HG03064 (cell line): Measurements from ENCODE around the gene PMP22.

ENCODE experiments used
- ATAC-seq: cut with Tn5 transposase; IDR thresholded peaks from one replicate; pipeline ENCODE4 v1.9.1; 2021; ENCODE audit warnings: low read depth; ENCODE audit not compliant: unreplicated experiment

Gene PMP22

DNA sequence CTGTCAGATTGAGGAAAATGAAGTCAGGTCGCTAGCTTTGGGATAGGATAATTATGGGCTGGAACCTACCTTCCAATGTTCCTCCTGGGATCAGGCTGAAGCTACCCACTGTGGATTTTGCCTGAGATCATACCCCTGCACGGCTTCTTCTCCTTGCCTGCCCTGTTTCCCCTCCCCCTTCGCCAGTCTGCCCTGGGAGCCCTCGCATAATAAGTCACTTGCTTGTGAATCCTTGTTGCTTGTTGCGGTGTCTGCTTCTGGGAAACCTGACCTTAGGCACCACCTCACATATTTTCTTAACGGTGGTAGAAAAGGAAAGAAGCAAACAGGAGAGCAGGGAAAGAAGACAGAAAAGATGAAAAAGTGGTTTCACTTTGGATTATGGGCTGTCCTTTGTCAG lies 13.3 kb upstream of the PMP22 start:
- no peak for ATAC-seq

DNA sequence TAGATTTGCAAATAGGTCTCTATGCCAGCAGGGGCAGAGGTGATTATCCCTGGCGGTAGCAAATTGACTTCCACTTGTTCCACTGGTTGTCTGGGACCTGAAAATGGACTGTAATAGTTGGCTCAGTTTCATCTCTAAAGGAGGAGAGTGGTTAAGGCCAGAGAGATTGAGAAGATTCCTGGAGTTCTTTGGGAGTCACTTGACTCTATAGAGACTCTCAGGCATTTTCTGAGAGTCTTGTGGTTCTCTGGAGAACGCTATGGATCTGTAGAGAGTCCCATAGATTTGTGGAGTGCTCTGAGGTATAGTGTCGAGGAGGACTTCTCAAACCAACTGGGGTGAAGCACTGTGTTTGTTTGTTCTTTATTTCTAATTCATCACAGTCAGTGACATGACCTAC lies 8.9 kb upstream of the PMP22 start:
- ATAC-seq: no peak

DNA sequence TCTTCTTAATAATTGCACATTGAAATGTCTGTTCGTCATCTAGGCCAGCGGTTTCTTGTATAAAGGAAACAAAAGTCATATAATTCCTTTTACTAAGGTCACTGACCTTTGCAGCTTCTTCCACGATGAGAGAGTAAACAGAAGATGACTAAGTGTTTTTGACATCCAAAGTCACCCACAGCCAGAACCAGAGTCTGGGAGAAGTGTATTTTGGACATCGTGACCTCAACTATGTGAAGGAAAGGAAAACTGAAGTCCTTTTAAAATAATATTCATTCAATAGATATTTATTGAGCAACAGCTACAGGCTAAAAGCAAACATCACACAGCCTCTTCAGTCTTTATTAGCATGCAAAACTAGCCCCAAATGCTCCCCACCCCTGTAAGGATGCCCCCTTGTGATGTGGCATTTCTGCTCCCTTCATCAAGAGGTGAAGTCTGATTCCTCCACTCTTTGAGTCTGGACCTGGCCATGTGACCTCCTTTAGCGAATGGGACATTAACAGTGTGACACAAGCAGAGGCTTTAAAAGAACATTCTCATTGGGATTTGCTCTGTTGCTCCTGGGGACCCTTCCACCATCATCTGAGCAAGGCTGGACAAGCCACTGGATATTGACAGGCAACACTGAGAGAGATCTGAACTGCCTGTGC lies 8.1 kb upstream of the PMP22 start:
- no peak for ATAC-seq

DNA sequence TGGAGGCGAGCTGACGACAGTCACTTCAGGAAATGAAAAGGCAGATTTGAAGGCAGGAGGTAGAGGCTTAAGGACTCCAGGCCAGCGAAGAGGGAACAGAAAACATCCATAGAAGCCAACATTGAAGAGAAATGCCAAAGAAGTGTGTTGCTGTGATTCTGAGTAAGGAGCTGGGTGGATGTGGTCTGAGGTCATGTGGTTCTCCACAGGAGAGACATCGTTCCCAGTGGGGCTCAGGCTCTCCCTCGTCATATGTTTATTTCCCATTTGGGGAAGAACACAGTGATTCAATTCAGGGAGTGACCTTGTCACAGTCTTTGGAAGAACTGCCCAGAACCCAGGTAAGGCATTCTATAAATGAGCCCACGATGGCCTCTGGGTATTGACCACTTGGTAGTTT lies 6.6 kb upstream of the PMP22 start:
- no peak for ATAC-seq

DNA sequence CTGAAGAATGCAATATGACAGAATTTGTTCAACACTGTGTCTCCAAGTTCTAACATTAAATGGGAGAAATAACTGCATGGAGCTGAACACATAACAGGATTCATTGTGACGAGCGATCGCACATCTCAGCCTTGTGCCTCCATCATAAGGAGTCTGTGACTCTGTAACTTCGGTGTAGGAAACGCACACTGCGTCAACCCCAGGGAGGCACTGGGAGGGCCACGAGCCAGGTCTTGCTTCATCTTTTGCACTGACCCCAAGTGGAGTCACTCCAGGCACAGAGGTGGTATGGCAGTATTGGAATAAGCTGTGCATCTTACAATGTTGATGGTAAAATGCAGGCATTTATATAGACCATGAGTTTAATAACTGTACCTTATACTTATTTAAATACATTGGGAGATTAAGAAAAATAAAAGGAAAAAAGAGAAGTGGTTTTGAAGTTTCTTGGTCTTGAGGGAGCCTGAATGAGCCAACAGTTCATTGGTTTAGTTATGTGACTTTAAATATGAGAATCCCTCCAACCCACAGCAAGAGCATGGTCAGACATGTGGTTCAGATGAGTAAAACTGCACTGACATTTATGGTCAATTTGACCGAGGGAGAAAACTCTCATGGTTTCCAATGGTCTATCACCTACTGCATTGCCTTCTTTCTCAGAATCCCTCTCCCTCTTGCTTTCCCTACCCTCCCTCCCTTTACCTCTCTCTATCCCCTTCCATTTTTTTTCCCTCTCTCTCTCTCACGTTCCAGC lies 5.7 kb upstream of the PMP22 start:
- ATAC-seq: no peak

DNA sequence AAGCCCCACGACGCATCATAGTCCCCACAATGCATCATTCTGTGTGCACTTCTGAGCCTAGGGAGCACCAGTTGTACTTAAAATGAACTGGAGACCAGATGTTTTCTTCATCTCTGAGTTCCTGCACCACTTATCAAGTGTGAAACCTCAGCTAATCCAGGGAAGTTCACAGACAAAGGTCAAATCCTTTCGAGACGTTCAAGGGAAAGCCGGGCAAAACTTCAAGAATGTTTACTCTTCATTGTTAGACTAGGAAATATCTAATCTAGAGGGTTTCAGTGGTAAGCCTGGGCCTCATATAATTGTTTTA lies 4.6 kb upstream of the PMP22 start:
- no peak for ATAC-seq

DNA sequence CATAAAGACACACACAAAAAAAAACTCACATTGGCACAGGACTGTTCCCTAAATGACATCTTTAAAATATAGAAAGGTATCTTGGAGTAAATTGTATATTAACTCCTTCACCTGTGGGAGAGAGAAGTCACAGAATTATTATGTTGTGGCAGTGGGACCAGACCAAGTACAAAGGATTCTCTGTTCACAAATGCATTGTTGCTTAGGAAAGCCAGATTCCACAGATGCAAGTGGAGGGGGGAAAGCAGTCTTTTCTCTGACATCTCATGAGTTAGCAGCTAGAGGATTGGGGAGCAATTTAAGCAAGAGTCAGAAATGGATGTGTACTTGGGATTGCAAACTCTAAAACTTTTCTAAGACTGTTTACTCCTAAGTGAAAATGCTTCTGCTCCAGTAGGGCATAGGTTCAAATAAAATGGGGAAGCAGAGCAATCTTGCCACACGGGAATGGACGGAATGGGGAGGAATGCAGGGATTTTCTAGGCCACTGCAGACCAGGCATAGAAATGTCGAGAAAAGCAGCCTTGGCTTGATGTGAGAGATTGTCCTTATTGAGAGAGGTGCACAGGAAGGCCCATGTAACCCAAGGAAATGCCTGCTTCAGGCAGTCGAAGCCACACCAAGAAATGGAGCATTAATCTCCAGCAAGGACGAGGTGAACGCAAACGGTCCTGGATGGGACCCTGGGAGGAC lies 4.1 kb upstream of the PMP22 start:
- ATAC-seq: no peak

DNA sequence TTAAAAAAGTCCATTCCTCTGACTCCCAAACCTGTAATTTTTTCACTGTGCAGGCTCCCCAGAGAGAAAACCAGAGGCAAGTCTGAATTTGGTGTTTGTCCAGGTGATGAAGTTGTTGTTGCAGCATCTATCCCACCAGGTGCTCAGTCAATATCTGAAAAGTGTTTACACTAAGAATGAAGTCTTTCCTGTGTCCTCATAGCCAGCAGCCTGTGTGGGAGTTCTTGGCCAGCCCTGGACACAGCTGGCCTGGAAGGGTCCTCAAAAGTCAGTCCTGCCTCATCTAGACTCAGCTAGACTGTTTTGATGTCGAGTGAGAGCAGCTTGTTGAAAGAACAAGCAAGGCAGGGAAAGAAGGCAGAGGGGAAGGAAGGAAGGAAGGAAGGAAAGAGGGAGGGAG lies 3.3 kb upstream of the PMP22 start:
- no peak for ATAC-seq

DNA sequence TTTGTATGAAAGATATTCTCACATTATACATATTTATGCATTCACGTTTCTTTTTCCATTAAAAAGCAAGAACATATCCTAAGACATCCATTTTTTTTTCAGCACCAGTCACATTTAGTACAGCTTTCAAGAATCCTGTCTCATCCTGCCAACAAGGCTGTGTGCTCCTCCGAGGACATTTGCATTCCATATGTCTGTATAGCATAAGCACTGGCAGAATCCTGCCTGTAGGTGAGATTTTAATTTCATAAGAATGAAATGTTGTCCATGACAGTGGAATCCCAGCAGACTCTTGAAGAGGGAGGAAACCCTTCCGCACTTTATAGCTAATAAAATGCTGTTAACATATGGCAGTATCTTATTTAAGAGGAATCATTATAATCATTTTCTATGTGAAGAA lies 2.9 kb upstream of the PMP22 start:
- no peak for ATAC-seq

DNA sequence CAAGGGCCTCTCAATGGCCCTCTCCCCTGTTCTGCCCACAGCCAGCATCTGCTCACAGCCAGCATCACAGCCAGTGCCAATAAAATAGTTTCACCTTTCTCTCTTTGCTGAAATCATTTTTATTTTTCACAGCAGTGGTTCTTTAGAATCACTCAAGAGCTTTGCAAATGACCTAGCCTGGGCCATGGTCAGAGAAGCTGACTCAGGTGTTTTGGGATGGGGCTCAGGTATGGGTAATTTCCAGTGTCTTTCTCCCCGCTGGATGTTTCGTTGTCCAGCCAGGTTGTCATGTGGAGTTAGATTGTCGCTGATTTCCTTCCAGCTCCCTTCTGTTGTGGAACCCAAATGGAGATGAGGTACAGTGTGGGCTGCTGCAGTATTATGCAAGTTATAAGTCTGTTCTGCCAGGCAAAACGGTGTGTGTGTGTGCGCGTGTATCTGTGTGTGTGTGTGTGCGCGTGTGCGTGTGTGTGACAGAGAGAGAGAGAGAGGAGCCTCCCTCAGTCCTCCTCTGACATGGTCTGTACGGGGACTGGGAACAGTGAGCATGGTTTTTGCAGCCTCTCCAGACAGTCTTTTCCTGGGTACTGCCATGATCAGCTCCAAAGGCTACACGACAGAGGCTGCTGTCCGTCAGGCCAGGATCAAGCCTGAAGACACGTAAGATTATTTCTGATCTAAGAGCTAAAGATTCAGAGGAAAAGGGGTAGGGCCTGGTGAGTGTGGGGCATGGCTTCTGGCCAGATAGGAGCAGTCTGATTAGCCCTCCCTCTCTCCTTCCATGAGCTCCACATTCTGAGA lies 1.4 kb upstream of the PMP22 start:
- no peak for ATAC-seq

DNA sequence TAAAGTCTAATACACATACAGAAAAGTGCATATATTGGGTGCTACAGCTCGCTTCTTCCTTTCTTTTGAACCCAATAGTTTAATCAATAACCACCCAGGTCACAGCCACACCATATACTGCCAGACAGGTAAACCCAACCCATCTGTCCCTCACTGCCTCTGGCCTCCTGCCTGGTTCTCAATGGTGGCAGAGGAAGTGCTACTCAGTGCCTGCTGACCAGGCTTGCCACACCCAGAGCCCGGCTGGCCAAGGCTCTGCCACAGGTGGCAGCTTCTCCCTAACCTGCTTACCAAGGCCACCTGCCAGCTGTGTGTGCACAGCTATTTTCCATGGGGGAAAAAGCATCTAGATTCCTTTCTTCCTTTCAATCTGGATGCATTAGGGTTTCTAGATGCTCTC lies 584 bp downstream of the PMP22 start:
- no peak for ATAC-seq

DNA sequence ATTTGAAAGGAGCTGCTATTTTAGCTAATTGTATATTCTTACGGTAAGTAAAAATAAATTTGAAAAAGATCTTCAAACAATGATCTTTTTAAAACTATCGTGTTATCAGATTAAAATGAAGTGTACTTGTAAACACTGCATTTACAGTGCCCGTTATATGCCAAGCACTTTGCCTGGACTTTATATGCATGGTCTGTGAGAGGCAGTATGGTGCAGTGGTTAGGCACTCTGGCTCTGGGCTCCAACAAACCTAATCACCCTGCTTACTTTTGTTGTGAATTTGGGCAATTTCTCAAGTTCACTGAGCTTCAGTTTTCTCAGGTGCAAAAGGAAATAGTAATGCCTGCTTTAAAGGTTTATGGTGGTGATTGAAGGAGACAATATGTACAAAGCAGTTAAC lies 1.4 kb downstream of the PMP22 start:
- no peak for ATAC-seq

DNA sequence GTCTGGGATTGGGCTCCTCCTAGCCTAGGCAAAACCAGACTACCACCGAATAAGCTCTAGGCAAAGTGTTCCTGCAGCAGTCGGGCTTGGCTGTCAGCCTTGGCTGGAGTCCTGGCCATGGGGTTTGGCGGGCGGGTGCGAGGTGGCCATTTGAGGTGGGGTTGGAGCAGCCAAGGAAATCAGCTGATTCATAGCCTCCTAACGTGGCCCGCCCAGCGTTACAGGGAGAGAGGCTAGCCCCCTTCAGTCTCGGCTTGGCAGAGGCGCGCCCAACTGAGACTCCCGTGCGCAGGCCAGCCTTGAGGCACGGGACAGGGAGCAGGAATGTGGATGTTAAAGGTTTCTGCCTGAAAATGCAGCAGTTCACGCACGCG lies 1.9 kb downstream of the PMP22 start:
- ATAC-seq: no peak

DNA sequence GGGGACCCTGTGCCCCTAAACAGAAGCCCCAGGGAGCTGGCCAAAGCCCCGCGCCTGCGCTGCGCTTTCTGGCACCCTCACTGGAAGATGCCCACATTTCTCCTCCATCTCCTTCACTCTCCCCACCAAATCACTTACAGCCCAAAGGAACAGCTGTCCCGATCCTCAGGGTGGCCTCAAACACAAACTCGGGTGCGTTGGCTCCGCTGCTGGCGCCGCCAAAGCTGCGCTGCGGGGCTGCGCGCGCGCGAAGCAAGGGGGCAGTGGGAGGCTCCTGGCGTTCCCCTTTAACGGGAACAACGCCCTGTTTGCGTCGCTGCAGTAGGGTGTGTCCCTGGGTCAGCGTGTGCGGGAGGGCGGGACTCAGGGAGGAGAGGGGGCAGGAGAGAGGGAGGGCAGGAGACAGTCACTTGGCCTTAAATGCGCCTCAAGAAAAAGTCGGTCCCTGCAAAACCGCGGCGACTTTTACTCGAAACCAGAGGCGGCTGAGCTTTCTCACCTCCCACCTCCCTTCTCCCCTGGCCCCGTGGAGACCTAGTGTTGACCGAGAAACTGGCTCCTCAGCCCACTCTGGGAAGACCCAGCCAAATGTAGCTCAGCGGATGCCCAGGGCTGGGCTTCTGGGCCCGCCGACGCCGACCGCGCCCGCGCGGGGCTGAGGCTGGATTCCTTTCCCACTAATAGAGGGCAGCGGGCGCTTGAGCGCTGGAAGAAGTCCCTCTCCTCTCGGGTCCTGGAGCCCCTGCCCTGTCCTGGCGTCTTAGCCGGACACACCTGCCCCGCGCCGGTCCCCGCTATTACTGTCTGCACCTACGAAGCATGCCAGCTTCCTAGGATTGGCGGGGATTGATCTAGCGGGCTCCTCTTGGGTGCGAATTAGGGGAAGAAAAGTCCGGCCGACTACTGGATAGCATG lies 2.6 kb downstream of the PMP22 start:
- ATAC-seq: no peak

DNA sequence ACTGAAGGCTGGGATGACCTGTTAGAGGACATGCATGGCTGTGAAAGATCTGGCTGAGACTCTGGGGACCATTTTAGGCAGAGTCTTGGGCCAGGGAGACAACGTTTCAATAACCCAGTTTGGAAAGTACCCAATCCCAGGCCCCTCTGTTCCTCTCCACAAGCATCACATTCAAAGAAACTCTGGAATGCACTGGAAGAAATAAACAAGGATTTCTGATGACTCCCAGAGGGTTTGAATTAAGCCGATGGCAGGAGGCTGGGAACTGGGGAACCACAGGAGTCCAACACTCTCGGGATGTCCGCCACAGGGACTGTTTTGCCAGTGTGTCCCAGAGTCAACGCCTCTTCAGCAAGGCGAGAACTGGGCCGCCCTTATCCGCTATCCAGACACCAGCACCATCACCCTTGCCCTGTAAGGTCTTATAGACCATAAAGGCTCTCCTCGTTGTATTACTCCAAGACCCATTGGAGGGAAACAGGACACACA lies 3.3 kb downstream of the PMP22 start:
- no peak for ATAC-seq

DNA sequence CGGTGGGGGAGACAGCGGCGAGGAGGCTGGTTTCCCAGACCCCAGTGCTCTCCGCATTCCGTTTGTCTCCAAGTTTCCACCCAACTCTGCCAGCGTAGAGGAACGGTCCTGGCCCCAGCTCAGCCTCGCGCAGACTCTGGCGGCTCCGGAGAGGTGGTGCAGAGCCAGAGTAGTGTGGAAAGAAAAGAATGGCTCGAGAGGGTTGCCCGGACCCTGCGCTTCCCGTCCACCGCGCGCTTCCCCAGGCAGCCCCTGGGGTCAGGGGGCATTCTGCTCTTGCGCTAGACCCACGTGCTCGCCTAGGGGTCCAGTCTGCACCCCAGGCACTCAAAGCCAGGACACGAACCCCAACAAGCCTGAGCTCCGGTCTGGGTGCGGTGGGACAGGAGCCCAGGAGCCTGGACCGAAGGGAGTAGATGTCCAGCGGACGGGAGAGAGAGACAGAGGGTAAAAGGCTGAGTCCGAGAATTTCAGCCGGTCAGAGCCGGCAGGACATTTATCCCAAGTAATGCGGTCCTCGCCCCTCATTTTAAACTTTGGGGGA lies 3.8 kb downstream of the PMP22 start:
- ATAC-seq: no peak

DNA sequence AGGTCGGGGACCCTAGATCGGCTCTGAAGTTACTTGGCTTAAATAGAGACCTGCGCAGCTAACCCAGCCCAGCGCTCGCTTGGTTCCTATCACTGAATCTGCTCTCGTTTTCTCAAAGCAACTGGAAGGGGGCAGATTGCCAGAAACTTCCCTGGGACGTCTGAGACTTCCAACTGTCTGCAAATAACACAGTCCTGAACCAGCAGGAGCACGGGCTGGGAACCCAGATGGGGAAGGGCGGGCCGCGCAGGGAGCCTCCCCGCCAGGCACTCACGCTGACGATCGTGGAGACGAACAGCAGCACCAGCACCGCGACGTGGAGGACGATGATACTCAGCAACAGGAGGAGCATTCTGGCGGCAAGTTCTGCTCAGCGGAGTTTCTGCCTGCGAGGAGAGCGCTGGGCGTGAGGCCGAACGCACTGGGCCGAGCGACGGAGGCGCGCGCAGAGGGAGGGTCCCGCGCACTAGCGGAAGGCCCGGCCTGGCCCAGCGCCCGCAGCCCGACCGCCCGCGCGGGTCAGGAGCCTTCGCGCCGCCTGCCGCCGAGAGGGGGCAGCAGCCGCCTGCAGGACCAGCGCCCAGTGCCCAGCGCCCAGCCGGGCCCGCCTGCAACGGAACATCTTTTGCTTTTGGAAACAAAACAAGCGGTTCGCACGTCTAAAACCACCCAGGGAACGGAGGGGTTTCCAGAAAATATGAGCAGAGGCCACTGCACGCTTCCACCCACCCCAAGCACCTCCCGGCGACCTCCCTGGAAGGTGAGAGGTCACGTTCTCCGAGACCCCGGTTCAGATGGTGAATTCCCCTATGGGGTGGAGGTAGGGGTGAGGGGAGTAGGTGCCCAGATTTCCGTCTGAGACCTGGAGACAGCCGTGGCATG lies 4.5 kb downstream of the PMP22 start:
- ATAC-seq: no peak

DNA sequence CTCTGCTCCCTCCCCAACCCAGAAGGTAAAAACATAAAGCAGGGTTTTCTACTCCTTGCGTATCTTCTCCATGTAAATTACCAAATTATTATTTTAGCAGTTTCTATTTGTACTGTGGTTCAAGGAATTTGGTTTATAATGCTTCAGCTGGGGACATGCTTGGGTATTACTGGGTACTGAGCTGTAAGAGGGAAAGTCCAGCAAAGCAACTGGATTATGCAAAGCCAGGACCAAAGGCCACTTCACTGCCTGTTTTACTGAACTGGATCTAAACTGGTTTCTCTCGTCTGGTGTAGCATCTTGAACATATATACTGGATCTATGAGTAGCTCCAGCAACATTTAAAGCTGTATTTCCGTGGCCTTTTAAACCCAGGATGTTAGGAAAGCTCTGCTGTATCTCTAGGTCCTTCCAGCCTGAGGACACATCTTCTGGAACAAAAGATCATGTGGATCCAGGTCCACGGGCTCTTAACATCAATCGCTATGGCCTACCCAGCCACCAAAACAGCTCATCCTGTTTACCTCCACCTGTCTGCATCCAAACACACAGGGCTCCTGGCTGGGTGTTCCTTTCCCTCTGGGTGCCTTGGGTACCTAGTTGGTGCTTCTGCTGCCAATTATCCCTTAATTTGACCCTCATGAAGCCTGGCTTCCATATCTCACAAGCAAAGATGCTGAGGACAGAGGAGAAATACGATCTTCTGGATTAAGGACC lies 7.2 kb downstream of the PMP22 start:
- no peak for ATAC-seq
